Duodenal mucosa (tissue), 2 donors: ENCODE results near the gene TNS1.

ENCODE experiments used
- H3K27ac ChIP-seq: one replicate; pipeline ENCODE4 v1.7.0; 2013; ENCODE audit warnings: low read depth, low read length
- H3K27me3 ChIP-seq, 2 donors: one replicate each; pipeline ENCODE4 v1.7.0; 2013; ENCODE audit warnings: low read length in 2 of 2, control low read depth in 1 of 2; ENCODE audit not compliant: insufficient read depth in 2 of 2, control insufficient read depth in 1 of 2
- H3K36me3 ChIP-seq, 2 donors: one replicate each; pipeline ENCODE4 v1.7.0; 2013; ENCODE audit warnings: low read length in 2 of 2, control low read depth in 1 of 2; ENCODE audit not compliant: insufficient read depth in 2 of 2, control insufficient read depth in 1 of 2
- H3K4me1 ChIP-seq, 2 donors: one replicate each; pipeline ENCODE4 v1.7.0; 2013; ENCODE audit warnings: low read length in 2 of 2, control low read depth in 1 of 2; ENCODE audit not compliant: insufficient read depth in 2 of 2, control insufficient read depth in 1 of 2
- H3K4me3 ChIP-seq, 2 donors: one replicate each; pipeline ENCODE4 v1.7.0; 2013; ENCODE audit warnings: low read length in 2 of 2, low read depth in 1 of 2
- H3K9ac ChIP-seq, 2 donors: one replicate each; pipeline ENCODE4 v1.7.0; 2013; ENCODE audit warnings: low read length in 2 of 2, low read depth in 1 of 2
- H3K9me3 ChIP-seq, 2 donors: one replicate each; pipeline ENCODE4 v1.7.0; 2013; ENCODE audit warnings: low read length in 2 of 2, control low read depth in 1 of 2; ENCODE audit not compliant: control insufficient read depth in 1 of 2

The TNS1 gene

GRCh38 chr2:217913436-217913835 is 89.4 kb downstream of the TNS1 start:
- Histone ChIP-seq H3K9ac (no peak overlapping the region), H3K27me3 (no peaks in the 10 kb centered on the region), H3K9me3 (no peaks in the 10 kb centered on the region), H3K36me3 (no peaks in the 10 kb centered on the region), H3K4me1 (peaks cover 19 to 43% of the 10 kb centered on the region in 2 donors), H3K4me3 (no peak overlapping the region), H3K27ac (no peak overlapping the region)

GRCh38 chr2:217912098-217913024 is 90.4 kb downstream of the TNS1 start:
- Histone ChIP-seq H3K4me1 (peaks cover 19 to 39% of the 10 kb centered on the region in 2 donors), H3K27ac (peak overlapping the region; percentile 26), H3K27me3 (no peaks in the 10 kb centered on the region), H3K9me3 (no peaks in the 10 kb centered on the region), H3K9ac (no peak overlapping the region), H3K4me3 (no peak overlapping the region), H3K36me3 (no peaks in the 10 kb centered on the region)

- peak overlapping the region; percentile 26 for H3K27ac ChIP-seq
- H3K36me3 ChIP-seq = no peaks in the 10 kb centered on the region
- H3K27me3 ChIP-seq = no peaks in the 10 kb centered on the region
- H3K9me3 ChIP-seq = no peaks in the 10 kb centered on the region
- peaks cover 19 to 39% of the 10 kb centered on the region in 2 donors for H3K4me1 ChIP-seq
- H3K4me3 ChIP-seq = no peak overlapping the region
- no peak overlapping the region for H3K9ac ChIP-seq
Measured at GRCh38 chr2:217911283-217912097, 91.3 kb downstream of the TNS1 start.

GRCh38 chr2:217910875-217911212 is 92.0 kb downstream of the TNS1 start:
- no peaks in the 10 kb centered on the region for H3K36me3 ChIP-seq
- H3K4me3 ChIP-seq = no peak overlapping the region
- H3K9ac ChIP-seq = no peak overlapping the region
- H3K27ac ChIP-seq = peak overlapping the region; percentile 36
- no peaks in the 10 kb centered on the region for H3K27me3 ChIP-seq
- no peaks in the 10 kb centered on the region for H3K9me3 ChIP-seq
- peaks cover 19 to 39% of the 10 kb centered on the region in 2 donors for H3K4me1 ChIP-seq

- Histone ChIP-seq H3K9ac (no peak overlapping the region), H3K4me3 (no peak overlapping the region), H3K27me3 (no peaks in the 10 kb centered on the region), H3K36me3 (no peaks in the 10 kb centered on the region), H3K9me3 (no peaks in the 10 kb centered on the region), H3K4me1 (peaks cover 23 to 52% of the 10 kb centered on the region in 2 donors), H3K27ac (peak overlapping the region; percentile 34)
Measured at GRCh38 chr2:217909156-217909820, 93.5 kb downstream of the TNS1 start.

GRCh38 chr2:217908544-217908943 is 94.3 kb downstream of the TNS1 start:
- no peaks in the 10 kb centered on the region for H3K27me3 ChIP-seq
- H3K36me3 ChIP-seq = no peaks in the 10 kb centered on the region
- no peak overlapping the region for H3K9ac ChIP-seq
- H3K4me1 ChIP-seq = peaks cover 28 to 51% of the 10 kb centered on the region in 2 donors
- H3K4me3 ChIP-seq = no peak overlapping the region
- peak overlapping the region; percentile 30 for H3K27ac ChIP-seq
- H3K9me3 ChIP-seq = no peaks in the 10 kb centered on the region

- Histone ChIP-seq H3K27me3 (no peaks in the 10 kb centered on the region), H3K36me3 (no peaks in the 10 kb centered on the region), H3K4me1 (peaks cover 41 to 54% of the 10 kb centered on the region in 2 donors), H3K27ac (no peak overlapping the region), H3K9me3 (no peaks in the 10 kb centered on the region), H3K9ac (no peak overlapping the region), H3K4me3 (no peak overlapping the region)
Measured at GRCh38 chr2:217907266-217907665, 95.5 kb downstream of the TNS1 start.

GRCh38 chr2:217906798-217907197 is 96.0 kb downstream of the TNS1 start:
- no peaks in the 10 kb centered on the region for H3K36me3 ChIP-seq
- peaks cover 41 to 54% of the 10 kb centered on the region in 2 donors for H3K4me1 ChIP-seq
- no peak overlapping the region for H3K4me3 ChIP-seq
- no peak overlapping the region for H3K27ac ChIP-seq
- no peaks in the 10 kb centered on the region for H3K27me3 ChIP-seq
- H3K9ac ChIP-seq = no peak overlapping the region
- no peaks in the 10 kb centered on the region for H3K9me3 ChIP-seq

- H3K27me3 ChIP-seq = no peaks in the 10 kb centered on the region
- H3K4me1 ChIP-seq = peaks cover 40 to 54% of the 10 kb centered on the region in 2 donors
- no peak overlapping the region for H3K9ac ChIP-seq
- H3K9me3 ChIP-seq = no peaks in the 10 kb centered on the region
- H3K4me3 ChIP-seq = no peak overlapping the region
- H3K36me3 ChIP-seq = no peaks in the 10 kb centered on the region
- no peak overlapping the region for H3K27ac ChIP-seq
Measured at GRCh38 chr2:217905896-217906295, 96.9 kb downstream of the TNS1 start.

GRCh38 chr2:217905395-217905794 is 97.4 kb downstream of the TNS1 start:
- H3K9ac ChIP-seq = no peak overlapping the region
- peaks cover 40 to 51% of the 10 kb centered on the region in 2 donors for H3K4me1 ChIP-seq
- H3K27ac ChIP-seq = no peak overlapping the region
- H3K27me3 ChIP-seq = no peaks in the 10 kb centered on the region
- H3K4me3 ChIP-seq = no peak overlapping the region
- H3K36me3 ChIP-seq = no peaks in the 10 kb centered on the region
- H3K9me3 ChIP-seq = no peaks in the 10 kb centered on the region
